ENCODE measurements around the gene POLR3G. TPM values are rescaled to one million over a fixed set of nuclear protein-coding genes. Genes with fewer than 3 reads are reported as not detected.

The POLR3G gene
- total RNA-seq, 1 donor from 2014 or later = 5.4 TPM

DNA sequence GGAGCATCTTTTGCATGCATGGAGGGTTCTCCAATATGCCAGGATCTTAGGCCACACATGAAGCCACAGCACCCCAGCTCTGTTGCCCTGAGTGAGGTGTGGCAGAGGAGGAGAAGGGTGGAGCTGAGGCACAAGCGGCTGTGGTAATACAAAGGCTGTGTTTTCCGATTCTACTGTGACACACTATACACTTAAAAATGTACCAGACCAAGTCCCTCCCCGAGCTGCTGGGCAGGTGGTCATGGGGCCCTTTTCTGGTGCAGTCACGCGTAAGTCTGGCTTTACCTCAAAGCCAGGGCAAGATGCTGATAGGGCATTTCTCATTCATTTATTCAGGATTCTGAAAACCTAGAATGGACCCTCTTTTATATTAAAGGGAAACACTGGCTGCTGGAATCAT lies 87.7 kb downstream of the POLR3G start:
- no peak for DNase-seq (ENCODE audit: extremely low spot score in 2 of 2)
- no peaks in the 10 kb centered on the region for H3K27me3 ChIP-seq
- intact Hi-C loops (cut with DNase I) = no loop called here

GRCh38 chr5:90563108-90563507 lies 88.4 kb downstream of the POLR3G start:
- no peak for TF ChIP-seq POLR2A (IDR thresholded peaks at IDR 0.05)
- DNase-seq (ENCODE audit: extremely low spot score in 2 of 2) = no peak
- Histone ChIP-seq H3K4me1 (peaks cover 12% of the 10 kb centered on the region), H3K27me3 (no peaks in the 10 kb centered on the region), H3K9me3 (no peaks in the 10 kb centered on the region), H3K36me3 (no peaks in the 10 kb centered on the region), H3K4me3 (no peak overlapping the region), H3K27ac (no peak overlapping the region)
- intact Hi-C loops (cut with DNase I) = no loop called here

More for the DNA sequence above, 87.7 kb downstream of the POLR3G start:
- Histone ChIP-seq H3K27ac (no peak overlapping the region), H3K9me3 (no peaks in the 10 kb centered on the region), H3K4me1 (peaks cover 13% of the 10 kb centered on the region), H3K36me3 (no peaks in the 10 kb centered on the region), H3K4me3 (no peak overlapping the region)
- no peak for TF ChIP-seq POLR2AphosphoS5 (IDR thresholded peaks at IDR 0.05; ENCODE audit: insufficient read depth in 1 of 2, low read depth in 1 of 2)
- no peak for TF ChIP-seq CTCF (IDR thresholded peaks at IDR 0.05)
- TF ChIP-seq POLR2A (IDR thresholded peaks at IDR 0.05) = no peak

Other genes starting within 250 kb of the POLR3G start
- 11.0 TPM for gene CETN3, start 65.1 kb upstream of the POLR3G start, total RNA-seq
- gene MBLAC2, start 93 bp upstream of the POLR3G start, total RNA-seq = 8.8 TPM
- 15.5 TPM for gene LYSMD3, start 54.7 kb downstream of the POLR3G start, total RNA-seq
- gene ADGRV1, start 83.9 kb downstream of the POLR3G start, total RNA-seq = 10.6 TPM

Measured in vagina (tissue), 2 donors.